Body of pancreas (tissue), 4 donors: ENCODE results near the gene MAPK10. TPM values are rescaled to one million over a fixed set of nuclear protein-coding genes. Genes with fewer than 3 reads are reported as not detected.

Experiments
- ATAC-seq: fragments of 150-250 bp; one replicate; pipeline ENCODE4 v1.9.1; 2016
- DNase-seq, 4 donors: peaks; one replicate each; pipeline ENCODE4 v3.0.0-alpha.2; 2019
- H3K27ac ChIP-seq, 4 donors: fragments of 200-600 bp; sonication (generic); 1 replicate in 3 of 4; 2 replicates in 1 of 4; pipeline versions ENCODE4 v1.5.1 to v1.6.1; 2016 to 2019; ENCODE audit warnings: mild to moderate bottlenecking in 1 of 4, mixed read lengths in 1 of 4, moderate library complexity in 1 of 4
- H3K27me3 ChIP-seq, 2 donors: fragments of 200-600 bp; sonication (generic); one replicate each; pipeline ENCODE4 v1.6.0; 2016; ENCODE audit warnings: mild to moderate bottlenecking in 1 of 2
- H3K36me3 ChIP-seq, 2 donors: fragments of 200-600 bp; sonication (generic); replicated peaks in 1 of 2; 2 replicates each; pipeline ENCODE4 v1.5.1; 2016; ENCODE audit warnings: low read depth in 2 of 2; ENCODE audit not compliant: insufficient read depth in 1 of 2
- H3K4me1 ChIP-seq: fragments of 200-600 bp; sonication (generic); one replicate; pipeline ENCODE4 v1.6.0; 2016
- H3K4me3 ChIP-seq, 2 donors: fragments of 200-600 bp; sonication (generic); 1 replicate in 1 of 2; 2 replicates in 1 of 2; pipeline ENCODE4 v1.5.1; 2016 to 2019
- H3K9me3 ChIP-seq, 3 donors: fragments of 200-600 bp; sonication (generic); 1 replicate in 2 of 3; 2 replicates in 1 of 3; pipeline ENCODE4 v1.5.1; 2016
- POLR2A ChIP-seq, 3 donors: fragments of 450-650 bp; IDR thresholded peaks; one replicate each; pipeline ENCODE4 v1.6.1; 2016; ENCODE audit warnings: antibody characterized with exemption in 3 of 3, mild to moderate bottlenecking in 2 of 3
- WGBS, 2 donors: methylation state at CpG; one replicate each; pipeline ENCODE4 v1.1.5; 2017; 5-methylcytosine and 5-hydroxymethylcytosine counted together
- intact Hi-C: fragments of 100-400 bp; cut with DNase I; formaldehyde crosslinking; loops from one replicate; pipeline ENCODE4 v1.15.1; 2023
- total RNA-seq, 2 donors: library from RNA; depleted of rRNA; stranded (reverse); fragments of >200 nt; gene quantifications; one replicate each; pipeline ENCODE4 v1.1.0, GENCODE V29; 2016
- TF ChIP-seq, protein P1 (sequence below), 7 experiments: fragments of 450-650 bp in 4 of 7; fragments of 200-600 bp in 3 of 7; sonication (generic) in 3 of 7; IDR thresholded peaks; one replicate each; pipeline ENCODE4 v1.5.1; 2016 to 2019; ENCODE audit warnings: antibody characterized with exemption in 7 of 7

The MAPK10 gene
- total RNA-seq, 2 donors from 2014 or later: 9.9 to 24.1 TPM

DNA sequence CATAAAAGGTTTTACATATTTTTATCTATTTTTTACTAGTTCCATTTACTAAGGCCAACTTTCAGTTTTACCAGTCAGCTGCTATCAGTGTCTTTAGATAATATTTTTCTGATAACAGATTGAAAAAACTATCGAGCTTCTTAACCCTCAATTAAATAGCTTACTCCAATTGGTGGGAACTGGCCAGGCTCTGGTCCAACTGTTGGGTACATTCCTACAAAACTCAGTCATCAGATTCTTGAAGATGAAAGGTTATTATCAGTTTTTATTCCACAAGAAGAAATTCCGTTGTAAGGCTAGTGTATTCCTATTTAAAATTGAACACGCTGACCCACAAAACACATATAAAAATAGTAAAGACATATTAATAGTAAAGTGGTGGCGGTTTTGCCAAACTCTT is 346.2 kb downstream of the MAPK10 start:
- Histone ChIP-seq H3K4me1 (no peaks in the 10 kb centered on the region), H3K27ac (no peak overlapping the region)
- intact Hi-C loops: no loop called here

GRCh38 chr4:86011117-86011516 is 348.7 kb downstream of the MAPK10 start:
- TF ChIP-seq, protein P1, sequence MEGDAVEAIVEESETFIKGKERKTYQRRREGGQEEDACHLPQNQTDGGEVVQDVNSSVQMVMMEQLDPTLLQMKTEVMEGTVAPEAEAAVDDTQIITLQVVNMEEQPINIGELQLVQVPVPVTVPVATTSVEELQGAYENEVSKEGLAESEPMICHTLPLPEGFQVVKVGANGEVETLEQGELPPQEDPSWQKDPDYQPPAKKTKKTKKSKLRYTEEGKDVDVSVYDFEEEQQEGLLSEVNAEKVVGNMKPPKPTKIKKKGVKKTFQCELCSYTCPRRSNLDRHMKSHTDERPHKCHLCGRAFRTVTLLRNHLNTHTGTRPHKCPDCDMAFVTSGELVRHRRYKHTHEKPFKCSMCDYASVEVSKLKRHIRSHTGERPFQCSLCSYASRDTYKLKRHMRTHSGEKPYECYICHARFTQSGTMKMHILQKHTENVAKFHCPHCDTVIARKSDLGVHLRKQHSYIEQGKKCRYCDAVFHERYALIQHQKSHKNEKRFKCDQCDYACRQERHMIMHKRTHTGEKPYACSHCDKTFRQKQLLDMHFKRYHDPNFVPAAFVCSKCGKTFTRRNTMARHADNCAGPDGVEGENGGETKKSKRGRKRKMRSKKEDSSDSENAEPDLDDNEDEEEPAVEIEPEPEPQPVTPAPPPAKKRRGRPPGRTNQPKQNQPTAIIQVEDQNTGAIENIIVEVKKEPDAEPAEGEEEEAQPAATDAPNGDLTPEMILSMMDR (IDR thresholded peaks at IDR 0.05): no peak
- no peak for TF ChIP-seq POLR2A (IDR thresholded peaks at IDR 0.05)
- Histone ChIP-seq H3K4me3 (no peak overlapping the region), H3K27me3 (no peaks in the 10 kb centered on the region), H3K4me1 (no peaks in the 10 kb centered on the region), H3K27ac (no peak overlapping the region), H3K9me3 (no peaks in the 10 kb centered on the region), H3K36me3 (no peaks in the 10 kb centered on the region)
- intact Hi-C loops: no loop called here
- 88 to 96% methylated on average over 1 of the region's 1 CpG for WGBS, 2 donors
- DNase-seq (no peak), ATAC-seq (no peak)

More for the DNA sequence above, 346.2 kb downstream of the MAPK10 start:
- 59% methylated on average over 4 of the region's 4 CpGs for WGBS, 2 donors
- no peak for TF ChIP-seq POLR2A (IDR thresholded peaks at IDR 0.05)
- TF ChIP-seq, protein P1 (IDR thresholded peaks at IDR 0.05): no peak
- Histone ChIP-seq H3K9me3 (no peaks in the 10 kb centered on the region), H3K4me3 (no peak overlapping the region), H3K27me3 (no peaks in the 10 kb centered on the region), H3K36me3 (no peaks in the 10 kb centered on the region)
- no peak for ATAC-seq
- DNase-seq: no peak

- 93 to 94% methylated on average over 6 of the region's 6 CpGs for WGBS, 2 donors
- H3K27ac ChIP-seq: no peak overlapping the region
- TF ChIP-seq POLR2A (IDR thresholded peaks at IDR 0.05): no peak
- TF ChIP-seq, protein P1 (IDR thresholded peaks at IDR 0.05): no peak
- no peak for ATAC-seq
- no peak for DNase-seq
- intact Hi-C loops: no loop called here
- H3K4me1 ChIP-seq: no peaks in the 10 kb centered on the region
- H3K4me3 ChIP-seq: no peak overlapping the region
- H3K36me3 ChIP-seq: no peaks in the 10 kb centered on the region
- H3K27me3 ChIP-seq: no peaks in the 10 kb centered on the region
- no peaks in the 10 kb centered on the region for H3K9me3 ChIP-seq
Measured at GRCh38 chr4:86007042-86007441, 352.8 kb downstream of the MAPK10 start.

DNA sequence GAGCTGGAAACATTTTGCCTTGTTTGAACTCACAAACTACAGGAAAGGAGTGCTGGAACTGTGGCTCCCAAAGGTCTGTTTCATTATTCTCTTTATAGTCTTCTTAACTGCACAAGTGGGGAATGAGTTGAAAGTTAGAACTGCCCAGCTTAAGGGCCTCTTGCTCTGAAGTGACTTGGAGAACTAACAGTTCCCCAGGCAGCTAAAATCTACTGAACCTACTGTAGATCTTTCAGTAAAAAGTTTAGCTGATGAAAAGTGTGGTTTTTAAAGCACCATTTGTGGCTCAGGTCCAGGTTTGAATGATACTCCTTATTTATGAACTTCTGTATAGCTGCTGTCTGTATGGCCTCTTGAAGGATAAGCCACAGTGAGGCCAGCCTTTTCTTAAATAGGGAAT is 353.8 kb downstream of the MAPK10 start:
- TF ChIP-seq, protein P1 (IDR thresholded peaks at IDR 0.05): no peak
- no peak for TF ChIP-seq POLR2A (IDR thresholded peaks at IDR 0.05)
- H3K27me3 ChIP-seq: no peaks in the 10 kb centered on the region
- H3K36me3 ChIP-seq: no peaks in the 10 kb centered on the region
- H3K9me3 ChIP-seq: no peaks in the 10 kb centered on the region
- no peak overlapping the region for H3K27ac ChIP-seq
- intact Hi-C loops: no loop called here
- no peak overlapping the region for H3K4me3 ChIP-seq
- H3K4me1 ChIP-seq: no peaks in the 10 kb centered on the region
- DNase-seq (no peak), ATAC-seq (no peak)

GRCh38 chr4:86004030-86004429 is 355.8 kb downstream of the MAPK10 start:
- WGBS, 2 donors: 83 to 100% methylated on average over 2 of the region's 2 CpGs
- H3K27ac ChIP-seq: no peak overlapping the region
- ATAC-seq (no peak), DNase-seq (no peak)
- intact Hi-C loops: no loop called here
- no peak overlapping the region for H3K4me3 ChIP-seq
- no peaks in the 10 kb centered on the region for H3K4me1 ChIP-seq
- no peak for TF ChIP-seq POLR2A (IDR thresholded peaks at IDR 0.05)
- TF ChIP-seq, protein P1 (IDR thresholded peaks at IDR 0.05): no peak
- H3K9me3 ChIP-seq: no peaks in the 10 kb centered on the region
- no peaks in the 10 kb centered on the region for H3K36me3 ChIP-seq
- no peaks in the 10 kb centered on the region for H3K27me3 ChIP-seq
